IMR-90 (cell line): Measurements from ENCODE around the gene CACNA2D3. TPM values are rescaled to one million over a fixed set of nuclear protein-coding genes. Genes with fewer than 3 reads are reported as not detected.
A peak's percentile ranks its signal among the peaks of the same experiment; 100 is the strongest.

Source experiments
- ATAC-seq: fragments of 200-7000 bp; cut with Tn5 transposase; 2 replicates; pipeline ENCODE4 v1.9.1; 2020; ENCODE audit warnings: low read depth, mild to moderate bottlenecking, moderate library complexity
- BruUV-seq: library from RNA; stranded (reverse); fragments of 400-500 nt; replicated peaks from 2 replicates; lab custom pipeline; 2021; lab: Mats Ljungman, UMichigan
- CTCF ChIA-PET: fragments of 300-600 bp; formaldehyde crosslinking; extraction: SDS; loops from one replicate; lab custom pipeline; 2021; ENCODE audit warnings: antibody characterized with exemption; lab: Yijun Ruan, JAX
- POLR2A ChIA-PET: fragments of 300-600 bp; sonication (Branson Sonifier 250); formaldehyde crosslinking; loops from one replicate; lab custom pipeline; 2022; ENCODE audit warnings: antibody characterized with exemption; ENCODE audit not compliant: unreplicated experiment; lab: Charles Lee
- DNase-seq: peaks from one replicate; pipeline ENCODE4 v3.0.0; 2013
- H2AFZ ChIP-seq: replicated peaks from 2 replicates; pipeline ENCODE3; 2013; ENCODE audit warnings: low read length, mild to moderate bottlenecking; ENCODE audit not compliant: poor library complexity
- H2AK5ac ChIP-seq: 2 replicates; pipeline ENCODE4 v1.6.1; 2013; ENCODE audit warnings: low read depth, low read length, inconsistent platforms
- H2AK9ac ChIP-seq: replicated peaks from 2 replicates; pipeline ENCODE3; 2013; ENCODE audit warnings: mild to moderate bottlenecking, low read depth, low read length, moderate library complexity; ENCODE audit not compliant: poor library complexity
- H2BK120ac ChIP-seq: 2 replicates; pipeline ENCODE4 v1.6.1; 2013; ENCODE audit warnings: low read depth, low read length, inconsistent platforms
- H2BK15ac ChIP-seq: 3 replicates; pipeline ENCODE4 v1.6.1; 2013; ENCODE audit warnings: low read depth, low read length, inconsistent platforms
- H2BK20ac ChIP-seq: 2 replicates; pipeline ENCODE4 v1.6.1; 2013; ENCODE audit warnings: low read depth, mild to moderate bottlenecking, inconsistent platforms, low read length, moderate library complexity
- H2BK5ac ChIP-seq: 2 replicates; pipeline ENCODE4 v1.6.1; 2013; ENCODE audit warnings: mild to moderate bottlenecking, low read depth, low read length, inconsistent platforms; ENCODE audit not compliant: poor library complexity, severe bottlenecking
- H3K14ac ChIP-seq: replicated peaks from 2 replicates; pipeline ENCODE4 v1.6.1; 2013; ENCODE audit warnings: low read depth, low read length, inconsistent platforms
- H3K18ac ChIP-seq: 2 replicates; pipeline ENCODE4 v1.6.1; 2013; ENCODE audit warnings: low read depth, low read length, control low read depth
- H3K23ac ChIP-seq: 2 replicates; pipeline ENCODE4 v1.6.1; 2013; ENCODE audit warnings: low read depth, low read length, inconsistent platforms
- H3K27ac ChIP-seq: 2 replicates; pipeline ENCODE4 v1.5.1; 2013; ENCODE audit warnings: mild to moderate bottlenecking, control low read depth, low read length; ENCODE audit not compliant: insufficient read depth
- H3K27me3 ChIP-seq: 2 replicates; pipeline ENCODE4 v1.6.1; 2013; ENCODE audit warnings: low read length; ENCODE audit not compliant: control insufficient read depth, insufficient read depth
- H3K36me3 ChIP-seq: 2 replicates; pipeline ENCODE4 v1.6.1; 2013; ENCODE audit warnings: low read length, mixed read lengths; ENCODE audit not compliant: control insufficient read depth, insufficient read depth
- H3K4ac ChIP-seq: 2 replicates; pipeline ENCODE4 v1.6.1; 2013; ENCODE audit warnings: low read depth, low read length, inconsistent platforms
- H3K4me1 ChIP-seq: 2 replicates; pipeline ENCODE4 v1.6.1; 2013; ENCODE audit warnings: low read length, mixed read lengths; ENCODE audit not compliant: control insufficient read depth, insufficient read depth
- H3K4me2 ChIP-seq: 2 replicates; pipeline ENCODE4 v1.6.1; 2013; ENCODE audit warnings: low read depth, mild to moderate bottlenecking, control low read depth, low read length, moderate library complexity
- H3K4me3 ChIP-seq: 2 replicates; pipeline ENCODE4 v1.5.1; 2013; ENCODE audit warnings: low read depth, mild to moderate bottlenecking, control low read depth, low read length, moderate library complexity; ENCODE audit not compliant: insufficient read depth
- H3K56ac ChIP-seq: 2 replicates; pipeline ENCODE4 v1.6.1; 2013; ENCODE audit warnings: low read length, inconsistent platforms; ENCODE audit not compliant: insufficient read depth; ENCODE audit errors: extremely low read depth
- H3K79me1 ChIP-seq, 2 experiments: 2 replicates each; pipeline ENCODE4 v1.6.1; 2013; ENCODE audit warnings: low read length in 2 of 2, inconsistent platforms in 1 of 2, low read depth in 1 of 2
- H3K9ac ChIP-seq: 2 replicates; pipeline ENCODE4 v1.6.1; 2013; ENCODE audit warnings: low read depth, low read length, control low read depth
- H3K9me1 ChIP-seq: 2 replicates; pipeline ENCODE4 v1.6.1; 2013; ENCODE audit warnings: low read length, inconsistent platforms; ENCODE audit not compliant: insufficient read depth
- H3K9me3 ChIP-seq: 2 replicates; pipeline ENCODE4 v1.6.1; 2013; ENCODE audit warnings: low read length; ENCODE audit not compliant: control insufficient read depth, insufficient read depth
- H4K20me1 ChIP-seq: 2 replicates; pipeline ENCODE4 v1.6.1; 2013; ENCODE audit warnings: low read length, inconsistent platforms; ENCODE audit not compliant: insufficient read depth
- H4K5ac ChIP-seq: 2 replicates; pipeline ENCODE4 v1.6.1; 2013; ENCODE audit warnings: mild to moderate bottlenecking, low read depth, low read length, control low read depth
- H4K8ac ChIP-seq, 2 experiments: 2 replicates each; pipeline ENCODE4 v1.6.1; 2013; ENCODE audit warnings: low read depth in 2 of 2, low read length in 2 of 2, control low read depth in 1 of 2, inconsistent platforms in 1 of 2
- H4K91ac ChIP-seq: 2 replicates; pipeline ENCODE4 v1.6.1; 2013; ENCODE audit warnings: low read depth, low read length, inconsistent platforms; ENCODE audit not compliant: insufficient read depth
- MAFK ChIP-seq: IDR thresholded peaks from 2 replicates; pipeline ENCODE4 v1.6.1; 2012; ENCODE audit warnings: low read depth, low read length, improper control_type of control experiment
- POLR2A ChIP-seq: IDR thresholded peaks from 2 replicates; pipeline ENCODE4 v1.6.1; 2012; ENCODE audit warnings: mild to moderate bottlenecking, low read depth, low read length
- WGBS, 2 experiments: methylation state at CpG; one replicate each; pipeline versions ENCODE4 v1.1.5 to v1.1.7; 2013; ENCODE audit warnings: missing lambda C conversion rate in 2 of 2; ENCODE audit not compliant: insufficient read length in 1 of 2; ENCODE audit errors: extremely low coverage in 2 of 2; 5-methylcytosine and 5-hydroxymethylcytosine counted together
- dilution Hi-C: fragments of 300-500 bp; cut with HindIII; formaldehyde crosslinking; loops from one replicate; pipeline ENCODE4 v1.14.3; 2018; ENCODE audit warnings: low sequenced_read_pairs; ENCODE audit not compliant: unreplicated experiment
- in situ Hi-C: fragments of 300-500 bp; cut with MboI; formaldehyde crosslinking; loops from 3 replicates; pipeline ENCODE4 v1.14.3; 2019; ENCODE audit warnings: low sequenced_read_pairs, inconsistent platforms, mixed read lengths
- intact Hi-C: fragments of 100-400 bp; cut with micrococcal nuclease; formaldehyde crosslinking; loops from 2 replicates; pipeline ENCODE4 v1.10.0; 2022
- polyA plus RNA-seq, 3 experiments: library from polyadenylated mRNA; depleted of rRNA; stranded (reverse); fragments of >200 nt; gene quantifications; 2 replicates each; pipeline ENCODE4 v1.2.3, GENCODE V29; 2012; ENCODE audit warnings: low replicate concordance in 1 of 3
- total RNA-seq: library from RNA; depleted of rRNA; stranded (reverse); fragments of >200 nt; gene quantifications from 2 replicates; pipeline ENCODE4 v1.2.3, GENCODE V29; 2012

Gene CACNA2D3
- total and polyA plus RNA-seq, 2 of the 4 experiments (the other 2 are of a cell fraction): 0.36 to 0.41 TPM

GRCh38 chr3:54408328-54408727 is 286.0 kb downstream of the CACNA2D3 start:
- H2AFZ ChIP-seq: no peak overlapping the region
- ChIA-PET CTCF (no interaction called here), POLR2A (no interaction called here)
- no peak overlapping the region for H3K18ac ChIP-seq
- dilution Hi-C loops (no loop called here), in situ Hi-C loops (no loop called here), intact Hi-C loops (no loop called here)
- no peak overlapping the region for H4K91ac ChIP-seq
- no TSS peak for BruUV-seq
- H4K8ac ChIP-seq: no peak overlapping the region
- no peak overlapping the region for H2BK5ac ChIP-seq
- no peaks in the 10 kb centered on the region for H3K27me3 ChIP-seq
- ATAC-seq: no peak
- no peaks in the 10 kb centered on the region for H4K20me1 ChIP-seq
- no peak overlapping the region for H3K4me2 ChIP-seq
- no peak overlapping the region for H3K4ac ChIP-seq
- H3K4me1 ChIP-seq: no peaks in the 10 kb centered on the region
- no peaks in the 10 kb centered on the region for H3K9me1 ChIP-seq
- no peak for DNase-seq
- H3K4me3 ChIP-seq: no peak overlapping the region
- no peak overlapping the region for H4K5ac ChIP-seq
- no peaks in the 10 kb centered on the region for H3K36me3 ChIP-seq
- no peak overlapping the region for H2BK20ac ChIP-seq
- no peak overlapping the region for H3K27ac ChIP-seq
- no peak overlapping the region for H2BK15ac ChIP-seq
- H3K14ac ChIP-seq: no peak overlapping the region
- no peak overlapping the region for H2AK5ac ChIP-seq
- H3K23ac ChIP-seq: no peak overlapping the region
- WGBS, 2 experiments: no CpG with 5 or more reads among the region's 2 CpGs
- no peaks in the 10 kb centered on the region for H3K79me1 ChIP-seq
- H3K9ac ChIP-seq: no peak overlapping the region
- no peak overlapping the region for H2AK9ac ChIP-seq
- no peaks in the 10 kb centered on the region for H3K9me3 ChIP-seq
- H3K56ac ChIP-seq: no peak overlapping the region
- peak; percentile 91 for TF ChIP-seq MAFK
- no peak for TF ChIP-seq POLR2A
- no peak overlapping the region for H2BK120ac ChIP-seq
